T47D (cell line): ENCODE data around the gene TCHHL1.

Source experiments
- DNase-seq, 2 experiments: peaks; one replicate each; pipeline versions ENCODE4 v3.0.0 to v3.0.0-alpha.2; 2011 to 2012; ENCODE audit warnings: low read depth in 1 of 2, low spot score in 1 of 2
- JUND ChIP-seq: IDR thresholded peaks from 2 replicates; pipeline ENCODE4 v1.6.1; 2012; ENCODE audit warnings: low read depth
- in situ Hi-C: cut with HindIII; loops from 2 replicates; pipeline ENCODE4 v1.10.0; 2016; ENCODE audit warnings: low sequenced_read_pairs, low pct_unique_long_range_greater_than_20kb

TCHHL1 gene

GRCh38 chr1:152072311-152072710, 16.6 kb downstream of the TCHHL1 start:
- in situ Hi-C loops, result no loop called here
- no peak for TF ChIP-seq JUND

GRCh38 chr1:152071123-152071522, 17.7 kb downstream of the TCHHL1 start:
- DNase-seq, result no peak
- in situ Hi-C loops, result no loop called here
- TF ChIP-seq JUND, result no peak

More at GRCh38 chr1:152072311-152072710, 16.6 kb downstream of the TCHHL1 start:
- DNase-seq, result no peak

- in situ Hi-C loops, result no loop called here
- DNase-seq, result no peak
- TF ChIP-seq JUND, result no peak
Measured at GRCh38 chr1:152067929-152068328, 20.9 kb downstream of the TCHHL1 start.

GRCh38 chr1:152067150-152067549, 21.7 kb downstream of the TCHHL1 start:
- TF ChIP-seq JUND, result no peak
- in situ Hi-C loops, result no loop called here
- DNase-seq, result no peak

- no peak for TF ChIP-seq JUND
- DNase-seq, result no peak
- in situ Hi-C loops, result no loop called here
Measured at GRCh38 chr1:152061952-152062351, 26.9 kb downstream of the TCHHL1 start.

GRCh38 chr1:152053375-152053774, 35.5 kb downstream of the TCHHL1 start:
- TF ChIP-seq JUND, result no peak
- no peak for DNase-seq
- in situ Hi-C loops, result no loop called here

- in situ Hi-C loops, result no loop called here
- peak; percentile 60 to 92 for DNase-seq
- no peak for TF ChIP-seq JUND
Measured at GRCh38 chr1:152052606-152053005, 36.3 kb downstream of the TCHHL1 start.

- DNase-seq, result peak in 1 of 2 experiments; percentile 41
- in situ Hi-C loops, result no loop called here
- TF ChIP-seq JUND, result no peak
Measured at GRCh38 chr1:152050886-152051675, 37.8 kb downstream of the TCHHL1 start.

- DNase-seq, result no peak
- TF ChIP-seq JUND, result no peak
- in situ Hi-C loops, result no loop called here
Measured at GRCh38 chr1:152049291-152050083, 39.4 kb downstream of the TCHHL1 start.

GRCh38 chr1:152048416-152049009, 40.4 kb downstream of the TCHHL1 start:
- peak; percentile 47 to 93 for DNase-seq
- TF ChIP-seq JUND, result peak; percentile 52; the same call in 1 of the 2 replicates

GRCh38 chr1:152047730-152048415, 41.0 kb downstream of the TCHHL1 start:
- peak; percentile 68 to 100 for DNase-seq
- TF ChIP-seq JUND, result peak; percentile 89
- in situ Hi-C loops, result no loop called here

More at GRCh38 chr1:152048416-152049009, 40.4 kb downstream of the TCHHL1 start:
- in situ Hi-C loops, result no loop called here

GRCh38 chr1:152047413-152047729, 41.5 kb downstream of the TCHHL1 start:
- DNase-seq, result no peak
- no peak for TF ChIP-seq JUND

GRCh38 chr1:152044386-152044785, 44.5 kb downstream of the TCHHL1 start:
- no peak for TF ChIP-seq JUND
- in situ Hi-C loops, result no loop called here
- no peak for DNase-seq

More at GRCh38 chr1:152047413-152047729, 41.5 kb downstream of the TCHHL1 start:
- in situ Hi-C loops, result no loop called here
